Lung (tissue), 12 donors: ENCODE results near the gene CNTN6. TPM values are rescaled to one million over a fixed set of nuclear protein-coding genes. Genes with fewer than 3 reads are reported as not detected.

ENCODE experiments used
- ATAC-seq: fragments of 200-7000 bp; cut with Tn5 transposase; one replicate; pipeline ENCODE4 v1.9.1; 2020; ENCODE audit warnings: moderate number of reproducible peaks; ENCODE audit not compliant: insufficient read depth, low FRiP score
- DNase-seq, 3 donors: peaks; one replicate each; pipeline ENCODE4 v3.0.0-alpha.2; 2013 to 2017
- H3K27ac ChIP-seq, 2 donors: one replicate each; pipeline ENCODE4 v1.5.1; 2013; ENCODE audit warnings: mild to moderate bottlenecking in 2 of 2, moderate library complexity in 2 of 2, control low read depth in 1 of 2, inconsistent platforms in 1 of 2, low read depth in 1 of 2, low read length in 1 of 2
- H3K27me3 ChIP-seq, 3 donors: one replicate each; pipeline ENCODE4 v1.5.1; 2013; ENCODE audit warnings: low read length in 2 of 3; ENCODE audit not compliant: control insufficient read depth in 3 of 3, insufficient read depth in 3 of 3
- H3K36me3 ChIP-seq, 4 donors: one replicate each; pipeline ENCODE4 v1.5.1; 2013; ENCODE audit warnings: low read length in 4 of 4, mild to moderate bottlenecking in 1 of 4, moderate library complexity in 1 of 4; ENCODE audit not compliant: control insufficient read depth in 4 of 4, insufficient read depth in 4 of 4
- H3K4me1 ChIP-seq, 5 donors: one replicate each; pipeline ENCODE4 v1.5.1; 2013; ENCODE audit warnings: low read length in 5 of 5, mild to moderate bottlenecking in 2 of 5, moderate library complexity in 1 of 5; ENCODE audit not compliant: control insufficient read depth in 5 of 5, insufficient read depth in 5 of 5
- H3K4me3 ChIP-seq: one replicate; pipeline ENCODE4 v1.5.1; 2013; ENCODE audit warnings: mild to moderate bottlenecking, control low read depth, moderate library complexity
- H3K9ac ChIP-seq, 2 donors: one replicate each; pipeline ENCODE4 v1.5.1; 2013; ENCODE audit warnings: low read length in 2 of 2, control low read depth in 1 of 2; ENCODE audit not compliant: insufficient read depth in 1 of 2
- H3K9me3 ChIP-seq, 4 donors: one replicate each; pipeline ENCODE4 v1.5.1; 2013; ENCODE audit warnings: low read length in 3 of 4, mild to moderate bottlenecking in 1 of 4, moderate library complexity in 1 of 4; ENCODE audit not compliant: control insufficient read depth in 4 of 4, insufficient read depth in 3 of 4
- CTCF ChIP-seq: IDR thresholded peaks from 2 replicates; pipeline ENCODE4 v1.5.1; 2012; ENCODE audit warnings: mild to moderate bottlenecking; ENCODE audit errors: control extremely low read depth, extremely low read depth
- WGBS, 2 donors: extraction: QIAGEN DNeasy Blood & Tissue Kit; methylation state at CpG; one replicate each; pipeline ENCODE4 v1.1.7; 2013; 5-methylcytosine and 5-hydroxymethylcytosine counted together
- polyA plus RNA-seq, 2 donors: library from polyadenylated mRNA; stranded (reverse); fragments of 200-250 nt; gene quantifications; one replicate each; pipeline ENCODE4 v1.2.1, GENCODE V29; 2013
- total RNA-seq, 2 donors: library from RNA; depleted of rRNA in 1 of 2; stranded (reverse); fragments of >200 nt in 1 of 2; gene quantifications; one replicate each; pipeline ENCODE4 v1.2.1, GENCODE V29; 2014 to 2021
- donor health status: control.
- donor health status: control.
- donor health status: Bipolar disorder and iron deficiency.
- donor health status: healthy.
- donor health status: DM: yes; HTN: yes; CAD: no.

CNTN6 gene
- total and polyA plus RNA-seq, 4 donors = 3.1 to 22.7 (median 3.5) TPM

- H3K9ac ChIP-seq = no peak overlapping the region
- no peaks in the 10 kb centered on the region for H3K27me3 ChIP-seq
- H3K27ac ChIP-seq = no peak overlapping the region
- H3K4me3 ChIP-seq = no peak overlapping the region
- TF ChIP-seq CTCF = no peak
- peaks cover 0 to 3% (median 0%) of the 10 kb centered on the region in 4 donors for H3K9me3 ChIP-seq
- ATAC-seq (no peak), DNase-seq (no peak)
- no peaks in the 10 kb centered on the region for H3K4me1 ChIP-seq
- 48 to 59% methylated on average over 3 of the region's 3 CpGs for WGBS, 2 donors
- no peaks in the 10 kb centered on the region for H3K36me3 ChIP-seq
Observed at GRCh38 chr3:1232276-1232675, 139.5 kb downstream of the CNTN6 start.

- Histone ChIP-seq H3K27me3 (no peaks in the 10 kb centered on the region), H3K36me3 (no peaks in the 10 kb centered on the region), H3K4me1 (no peaks in the 10 kb centered on the region), H3K27ac (no peak overlapping the region), H3K9me3 (peaks cover 0 to 3% (median 0%) of the 10 kb centered on the region in 4 donors), H3K4me3 (no peak overlapping the region), H3K9ac (no peak overlapping the region)
- no peak for ATAC-seq
- WGBS, 2 donors = 83 to 89% methylated on average over 8 of the region's 8 CpGs
- no peak for DNase-seq
- TF ChIP-seq CTCF = no peak
Observed at GRCh38 chr3:1235526-1236120, 142.8 kb downstream of the CNTN6 start.

GRCh38 chr3:1251282-1252060 is 158.6 kb downstream of the CNTN6 start:
- Histone ChIP-seq H3K36me3 (no peaks in the 10 kb centered on the region), H3K4me3 (no peak overlapping the region), H3K27ac (no peak overlapping the region), H3K27me3 (no peaks in the 10 kb centered on the region), H3K4me1 (no peaks in the 10 kb centered on the region), H3K9me3 (no peaks in the 10 kb centered on the region), H3K9ac (no peak overlapping the region)
- DNase-seq (no peak), ATAC-seq (no peak)
- 68 to 76% methylated on average over 5 of the region's 5 CpGs for WGBS, 2 donors
- no peak for TF ChIP-seq CTCF
